Omental fat pad (tissue), 4 donors: ENCODE measurements around the gene CREB3L2. TPM values are rescaled to one million over a fixed set of nuclear protein-coding genes. Genes with fewer than 3 reads are reported as not detected.

ENCODE experiments used
- ATAC-seq: fragments of 150-250 bp; one replicate; pipeline ENCODE4 v1.9.1; 2016; ENCODE audit warnings: mild to moderate bottlenecking, moderate library complexity; ENCODE audit not compliant: low FRiP score
- DNase-seq: peaks from one replicate; pipeline ENCODE4 v3.0.0-alpha.2; 2019; ENCODE audit warnings: low spot score
- total RNA-seq, 4 donors: library from RNA; depleted of rRNA; stranded (reverse); fragments of >200 nt; gene quantifications; one replicate each; pipeline ENCODE4 v1.1.0, GENCODE V29; 2016
- TF ChIP-seq, protein P1 (sequence below), 3 donors: fragments of 450-650 bp; IDR thresholded peaks; one replicate each; pipeline ENCODE4 v1.5.1; 2016 to 2017; ENCODE audit warnings: antibody characterized with exemption in 3 of 3, mild to moderate bottlenecking in 3 of 3, moderate library complexity in 2 of 3

CREB3L2 gene
- total RNA-seq, 4 donors from 2014 or later = 35.6 to 50.4 (median 42.8) TPM

DNA sequence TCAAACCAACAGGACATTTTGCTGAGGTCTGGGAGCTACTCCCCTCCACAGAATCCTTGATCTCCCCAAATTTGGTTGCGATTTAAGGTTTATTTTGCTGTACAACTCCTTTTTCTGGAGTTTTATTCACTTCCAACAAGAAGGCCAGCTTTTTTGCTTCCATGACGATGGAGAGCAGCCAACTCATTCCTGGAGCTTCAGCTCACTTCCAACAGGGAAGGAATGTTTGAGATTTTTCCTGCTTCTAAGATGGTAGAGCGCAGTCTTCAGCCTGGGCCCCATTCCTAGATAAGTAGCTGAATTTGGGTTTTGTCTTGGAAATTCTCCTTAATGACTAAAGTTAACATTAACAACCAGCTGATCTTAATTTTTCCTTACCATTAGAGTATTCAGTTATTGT is 30.9 kb upstream of the CREB3L2 start:
- ATAC-seq (no peak), DNase-seq (no peak)
- TF ChIP-seq, protein P1, sequence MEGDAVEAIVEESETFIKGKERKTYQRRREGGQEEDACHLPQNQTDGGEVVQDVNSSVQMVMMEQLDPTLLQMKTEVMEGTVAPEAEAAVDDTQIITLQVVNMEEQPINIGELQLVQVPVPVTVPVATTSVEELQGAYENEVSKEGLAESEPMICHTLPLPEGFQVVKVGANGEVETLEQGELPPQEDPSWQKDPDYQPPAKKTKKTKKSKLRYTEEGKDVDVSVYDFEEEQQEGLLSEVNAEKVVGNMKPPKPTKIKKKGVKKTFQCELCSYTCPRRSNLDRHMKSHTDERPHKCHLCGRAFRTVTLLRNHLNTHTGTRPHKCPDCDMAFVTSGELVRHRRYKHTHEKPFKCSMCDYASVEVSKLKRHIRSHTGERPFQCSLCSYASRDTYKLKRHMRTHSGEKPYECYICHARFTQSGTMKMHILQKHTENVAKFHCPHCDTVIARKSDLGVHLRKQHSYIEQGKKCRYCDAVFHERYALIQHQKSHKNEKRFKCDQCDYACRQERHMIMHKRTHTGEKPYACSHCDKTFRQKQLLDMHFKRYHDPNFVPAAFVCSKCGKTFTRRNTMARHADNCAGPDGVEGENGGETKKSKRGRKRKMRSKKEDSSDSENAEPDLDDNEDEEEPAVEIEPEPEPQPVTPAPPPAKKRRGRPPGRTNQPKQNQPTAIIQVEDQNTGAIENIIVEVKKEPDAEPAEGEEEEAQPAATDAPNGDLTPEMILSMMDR (IDR thresholded peaks at IDR 0.05) = no peak

DNA sequence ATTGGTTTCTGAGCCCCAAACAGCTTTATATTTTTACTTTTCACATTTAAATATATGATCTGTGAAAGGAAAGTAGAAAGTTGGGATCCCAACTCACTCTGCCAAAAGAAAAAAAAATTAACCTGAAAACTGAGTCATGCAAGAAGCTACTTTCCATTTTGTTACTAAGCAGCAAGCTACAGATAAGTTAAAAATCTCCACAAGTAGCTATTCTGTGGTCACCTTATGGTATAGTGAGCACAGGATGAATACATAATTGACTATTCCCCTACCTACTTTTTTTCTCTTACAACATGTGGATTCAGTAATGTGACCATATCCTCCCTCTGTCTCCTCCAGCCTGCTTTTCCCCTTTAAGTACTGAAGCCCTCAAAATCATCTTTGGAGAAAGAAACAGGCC is 30.3 kb upstream of the CREB3L2 start:
- TF ChIP-seq, protein P1 (IDR thresholded peaks at IDR 0.05) = no peak
- DNase-seq = no peak
- ATAC-seq = no peak

DNA sequence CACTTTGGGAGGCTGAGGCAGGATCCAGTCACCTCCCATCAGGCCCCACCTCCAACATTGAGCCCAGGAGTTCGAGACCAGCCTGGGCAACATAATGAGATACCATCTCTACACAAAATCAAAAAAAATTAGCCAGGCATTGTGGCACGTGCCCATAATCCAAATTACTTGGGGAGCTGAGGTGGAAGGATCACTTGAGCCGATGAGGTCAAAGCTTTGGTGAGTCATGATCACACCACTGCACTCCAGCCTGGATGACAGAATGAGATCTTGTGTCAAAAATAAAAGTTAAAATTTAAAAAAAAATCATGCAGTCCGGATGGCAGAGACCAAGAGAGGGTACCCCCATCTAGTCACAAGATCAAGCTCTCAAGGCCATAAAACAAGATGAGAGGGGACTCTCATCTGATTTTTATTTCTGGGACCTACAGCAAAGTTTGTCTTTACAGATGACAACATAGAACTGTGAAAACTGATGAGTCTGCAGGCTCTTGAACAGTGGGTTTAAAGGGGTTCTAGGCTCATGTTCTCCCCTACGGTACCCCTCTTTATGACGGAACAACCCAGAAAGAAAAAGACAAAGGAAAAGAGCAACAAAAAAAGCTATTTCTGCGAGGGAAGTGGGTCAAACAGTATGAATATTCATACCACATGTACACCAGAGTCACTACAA is 28.9 kb upstream of the CREB3L2 start:
- TF ChIP-seq, protein P1 (IDR thresholded peaks at IDR 0.05) = no peak
- DNase-seq (no peak), ATAC-seq (no peak)

DNA sequence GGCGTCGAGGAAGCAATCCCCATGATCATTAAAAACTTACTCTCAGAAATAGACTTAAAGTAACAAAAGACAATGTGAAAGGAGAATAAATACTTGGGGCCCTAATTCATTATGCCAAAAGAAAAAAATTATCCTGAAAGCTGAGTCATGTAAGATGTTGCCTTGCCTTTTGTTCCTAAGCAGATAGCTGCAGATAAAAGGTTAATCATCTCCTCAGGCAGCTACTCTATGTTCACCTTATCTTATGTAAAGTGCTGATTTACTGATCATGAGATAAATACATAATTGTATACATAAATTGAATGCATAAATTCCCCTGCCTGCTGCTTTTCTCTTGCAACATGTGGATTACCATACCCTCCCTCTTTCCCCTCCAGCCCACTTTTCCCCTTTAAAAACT is 28.1 kb upstream of the CREB3L2 start:
- TF ChIP-seq, protein P1 (IDR thresholded peaks at IDR 0.05) = no peak
- ATAC-seq (no peak), DNase-seq (no peak)

DNA sequence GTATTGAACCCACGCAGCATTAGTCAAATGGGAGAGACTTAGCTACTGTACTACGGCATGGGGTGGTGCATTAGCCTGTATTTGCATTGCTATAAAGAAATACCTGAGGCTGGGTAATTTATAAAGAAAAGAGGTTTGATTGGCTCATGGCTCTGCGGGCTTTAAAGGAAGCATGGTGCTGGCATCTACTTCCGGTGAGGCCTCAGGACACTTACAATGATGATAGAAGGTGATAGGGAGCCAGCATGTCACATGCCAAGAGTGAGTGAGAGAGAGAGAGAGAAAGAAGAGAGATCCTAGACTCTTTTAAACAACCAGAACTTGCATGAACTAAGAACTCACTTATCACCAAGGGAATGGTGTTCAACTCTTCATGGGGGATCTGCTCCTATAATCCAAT is 27.2 kb upstream of the CREB3L2 start:
- ATAC-seq (no peak), DNase-seq (no peak)
- TF ChIP-seq, protein P1 (IDR thresholded peaks at IDR 0.05) = no peak

DNA sequence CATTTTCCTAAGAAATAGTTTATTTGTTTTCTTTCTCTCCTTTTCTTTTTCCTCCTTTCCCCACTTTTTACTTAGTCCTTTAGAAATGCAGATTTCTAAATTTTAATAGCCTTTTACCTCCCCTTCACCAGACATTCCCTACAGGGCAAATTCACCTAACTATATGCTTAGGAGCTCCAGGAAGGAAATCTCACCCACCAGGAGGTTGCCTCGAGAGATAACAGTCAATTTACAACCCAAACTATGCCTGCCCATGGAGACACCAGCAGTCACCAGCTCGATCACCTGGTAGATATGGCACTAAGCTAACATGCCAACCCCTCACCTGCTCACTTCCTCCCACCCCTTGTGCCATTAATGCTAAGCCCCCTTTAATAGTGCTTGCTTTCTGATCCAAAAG is 25.2 kb upstream of the CREB3L2 start:
- TF ChIP-seq, protein P1 (IDR thresholded peaks at IDR 0.05) = no peak
- ATAC-seq (no peak), DNase-seq (no peak)
